Spleen (tissue), 7 donors: ENCODE measurements around the gene SPINK8.

Source experiments
- CTCF ChIP-seq, 11 experiments: fragments of 200-600 bp in 7 of 11; fragments of 450-650 bp in 4 of 11; sonication (generic) in 4 of 11; IDR thresholded peaks in 8 of 11; conservative IDR thresholded peaks in 3 of 11; 1 replicate in 7 of 11; 2 replicates in 4 of 11; pipeline versions ENCODE4 v1.4.0 to v1.8.0; 2016 to 2021; ENCODE audit warnings: antibody characterized with exemption in 11 of 11, inconsistent platforms in 4 of 11, mild to moderate bottlenecking in 1 of 11
- POLR2A ChIP-seq, 3 donors: fragments of 450-650 bp; IDR thresholded peaks; one replicate each; pipeline ENCODE4 v1.5.1; 2017; ENCODE audit warnings: antibody characterized with exemption in 3 of 3, mild to moderate bottlenecking in 1 of 3
- donor health status: DM: no; HTN: no; CAD: no; lungs with moderate emphysema.
- donor health status: DM: no; HTN: no; CAD: no.
- donor health status: DM: no; HTN: no; CAD: no.

- no peak for TF ChIP-seq CTCF (IDR thresholded peaks at IDR 0.05 in 8 of 11, conservative IDR thresholded peaks at IDR 0.05 in 3 of 11)
- TF ChIP-seq POLR2A (IDR thresholded peaks at IDR 0.05), result no peak
These were observed 58.0 kb downstream of the SPINK8 start for GRCh38 chr3:48275287-48276027.
